HL-60 (cell line): ENCODE results near the gene ARRB1.

Source experiments
- DNase-seq, 2 experiments: peaks; one replicate each; pipeline ENCODE4 v3.0.0-alpha.2; 2010 to 2020; ENCODE audit warnings: low read depth in 1 of 2, low spot score in 1 of 2
- H3K27ac ChIP-seq: fragments of 250-450 bp; sonication (Bioruptor Pico); replicated peaks from 2 replicates; pipeline ENCODE4 v1.5.1; 2020; ENCODE audit warnings: mild to moderate bottlenecking, moderate library complexity
- H3K27me3 ChIP-seq: fragments of 250-450 bp; sonication (Bioruptor Pico); 2 replicates; pipeline ENCODE4 v1.5.1; 2021; ENCODE audit warnings: mild to moderate bottlenecking, moderate library complexity; ENCODE audit not compliant: insufficient read depth, poor library complexity, severe bottlenecking
- H3K4me3 ChIP-seq: replicated peaks from 2 replicates; pipeline ENCODE4 v1.5.1; 2011; ENCODE audit warnings: mild to moderate bottlenecking, control low read depth, low read length; ENCODE audit not compliant: insufficient read depth
- CTCF ChIP-seq: IDR thresholded peaks from one replicate; pipeline ENCODE4 v1.5.1; 2011; ENCODE audit warnings: low read length, control low read depth, inconsistent platforms; ENCODE audit not compliant: insufficient read depth
- GABPA ChIP-seq: IDR thresholded peaks from 2 replicates; pipeline ENCODE4 v1.6.1; 2012; ENCODE audit warnings: low read depth
- POLR2AphosphoS5 ChIP-seq: IDR thresholded peaks from 2 replicates; pipeline ENCODE4 v1.6.1; 2012; ENCODE audit warnings: low read depth
- REST ChIP-seq: IDR thresholded peaks from 2 replicates; pipeline ENCODE4 v1.6.1; 2012; ENCODE audit warnings: low read depth; ENCODE audit not compliant: insufficient replicate concordance
- SPI1 ChIP-seq: IDR thresholded peaks from 2 replicates; pipeline ENCODE4 v1.6.1; 2012; ENCODE audit warnings: low read depth, mild to moderate bottlenecking, borderline replicate concordance

ARRB1 gene

GRCh38 chr11:75351791-75352587 lies 528 bp upstream of the ARRB1 start:
- peak; percentile 82 to 85 for DNase-seq
- Histone ChIP-seq H3K27ac (peak overlapping the region; percentile 83), H3K27me3 (no peaks in the 10 kb centered on the region), H3K4me3 (peak overlapping the region; percentile 63)
- TF ChIP-seq REST (peak; percentile 83), GABPA (no peak), POLR2AphosphoS5 (peak; percentile 71), SPI1 (peak; percentile 65; the same call in 1 of the 2 replicates), CTCF (no peak)

- H3K27me3 ChIP-seq = no peaks in the 10 kb centered on the region
- peak overlapping the region; percentile 63 for H3K4me3 ChIP-seq
- no peak for TF ChIP-seq REST
- TF ChIP-seq CTCF = no peak
- peak; percentile 47; the same call in 1 of the 2 replicates for TF ChIP-seq POLR2AphosphoS5
Measured at GRCh38 chr11:75350743-75351540, 519 bp downstream of the ARRB1 start.

GRCh38 chr11:75350122-75350742 lies 1.2 kb downstream of the ARRB1 start:
- DNase-seq = no peak
- TF ChIP-seq SPI1 (no peak), REST (no peak), CTCF (no peak), POLR2AphosphoS5 (no peak), GABPA (no peak)
- peak overlapping the region; percentile 63 for H3K4me3 ChIP-seq
- H3K27me3 ChIP-seq = no peaks in the 10 kb centered on the region
- peak overlapping the region; percentile 83 for H3K27ac ChIP-seq

More at GRCh38 chr11:75350743-75351540, 519 bp downstream of the ARRB1 start:
- peak overlapping the region; percentile 83 for H3K27ac ChIP-seq
- peak; percentile 51 to 66 for DNase-seq
